ENCODE results near the gene ZNF175.

ZNF175 gene

GRCh38 chr19:51570962-51571575 is at the start of gene ZNF175:
Gene ZNF175, plus strand, starts transcription at chr19:51571283. Its CDS starts 2,047 bp downstream, at chr19:51573330.
- DNase-seq = no peak

- DNase-seq = no peak
Observed at GRCh38 chr19:51521357-51521756, 49.7 kb upstream of the ZNF175 start.

GRCh38 chr19:51521781-51522180 is 49.3 kb upstream of the ZNF175 start:
- DNase-seq = no peak

- DNase-seq = no peak
Observed at GRCh38 chr19:51524666-51525264, 46.3 kb upstream of the ZNF175 start.

GRCh38 chr19:51525651-51526050 is 45.4 kb upstream of the ZNF175 start:
- DNase-seq = no peak

DNA sequence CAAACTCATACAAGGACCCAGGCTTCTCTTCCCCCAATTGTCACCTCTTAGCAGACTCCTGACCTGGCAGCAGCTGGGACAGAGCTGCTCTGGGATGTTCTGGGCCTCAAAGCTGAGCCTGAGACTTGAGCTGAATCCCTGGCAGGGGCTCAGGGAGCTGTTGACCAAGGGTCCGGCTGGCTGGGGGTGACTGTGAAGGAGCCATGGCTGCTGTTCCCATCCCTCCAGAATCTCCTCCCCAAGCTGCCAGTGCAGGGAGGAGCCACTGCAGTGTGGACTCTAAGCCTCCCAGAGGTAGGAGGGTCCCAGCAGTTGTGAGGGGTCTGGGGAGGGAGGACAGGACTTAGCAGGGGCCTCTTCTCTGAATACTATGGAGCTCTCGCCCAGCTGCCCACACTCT is 41.8 kb upstream of the ZNF175 start:
- no peak for DNase-seq

DNA sequence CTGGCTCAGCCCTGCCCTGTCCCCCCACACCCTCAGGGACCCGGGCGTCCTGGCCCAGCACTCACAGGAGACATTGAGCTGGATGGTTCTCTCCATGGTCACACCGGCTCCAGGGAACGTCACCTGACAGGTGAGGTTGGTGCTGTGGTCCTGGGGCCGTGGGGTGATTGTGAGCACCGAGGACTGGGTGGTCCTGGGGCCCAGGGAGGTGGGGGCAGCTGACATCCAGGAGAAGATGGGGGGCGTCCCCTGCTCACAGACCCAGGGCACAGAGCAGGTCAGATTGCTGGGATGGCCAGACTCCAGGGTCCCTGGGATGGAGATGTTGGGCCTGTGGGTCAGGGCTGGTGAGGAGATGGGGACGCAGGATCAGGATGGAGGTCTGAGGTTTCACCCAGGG is 40.5 kb upstream of the ZNF175 start:
- no peak for DNase-seq

- DNase-seq = no peak
Observed at GRCh38 chr19:51531349-51532315, 39.5 kb upstream of the ZNF175 start, which contains the start of gene SIGLEC6. Gene SIGLEC6, minus strand, starts transcription at chr19:51531670. Its CDS starts 22 bp downstream, at chr19:51531648.

GRCh38 chr19:51535535-51535934 is 35.5 kb upstream of the ZNF175 start:
- DNase-seq = no peak

DNA sequence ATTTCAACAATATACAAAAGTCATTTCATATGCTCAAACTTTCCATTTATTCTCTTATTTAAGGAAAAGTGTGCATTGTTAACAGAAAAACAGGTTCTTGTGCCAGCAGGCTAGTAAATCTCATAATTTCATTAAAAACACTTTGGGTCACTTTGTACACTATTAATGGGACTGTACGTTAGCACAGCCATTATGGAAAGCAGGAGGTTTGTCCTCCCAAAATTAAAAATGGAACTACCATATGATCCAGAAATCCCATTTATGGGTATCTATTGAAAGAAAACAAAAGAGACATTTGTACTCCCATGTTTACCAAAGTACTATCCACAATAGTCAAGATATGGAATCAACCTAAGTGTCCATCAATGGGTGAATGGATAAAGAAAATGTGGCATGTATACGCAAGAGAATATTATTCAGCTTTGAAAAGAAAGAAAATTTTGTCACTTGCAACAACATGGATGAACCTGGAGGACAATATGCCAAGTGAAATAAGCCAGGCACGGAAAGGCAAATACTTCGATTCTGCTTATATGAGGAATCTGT is 31.2 kb upstream of the ZNF175 start:
- no peak for DNase-seq

DNA sequence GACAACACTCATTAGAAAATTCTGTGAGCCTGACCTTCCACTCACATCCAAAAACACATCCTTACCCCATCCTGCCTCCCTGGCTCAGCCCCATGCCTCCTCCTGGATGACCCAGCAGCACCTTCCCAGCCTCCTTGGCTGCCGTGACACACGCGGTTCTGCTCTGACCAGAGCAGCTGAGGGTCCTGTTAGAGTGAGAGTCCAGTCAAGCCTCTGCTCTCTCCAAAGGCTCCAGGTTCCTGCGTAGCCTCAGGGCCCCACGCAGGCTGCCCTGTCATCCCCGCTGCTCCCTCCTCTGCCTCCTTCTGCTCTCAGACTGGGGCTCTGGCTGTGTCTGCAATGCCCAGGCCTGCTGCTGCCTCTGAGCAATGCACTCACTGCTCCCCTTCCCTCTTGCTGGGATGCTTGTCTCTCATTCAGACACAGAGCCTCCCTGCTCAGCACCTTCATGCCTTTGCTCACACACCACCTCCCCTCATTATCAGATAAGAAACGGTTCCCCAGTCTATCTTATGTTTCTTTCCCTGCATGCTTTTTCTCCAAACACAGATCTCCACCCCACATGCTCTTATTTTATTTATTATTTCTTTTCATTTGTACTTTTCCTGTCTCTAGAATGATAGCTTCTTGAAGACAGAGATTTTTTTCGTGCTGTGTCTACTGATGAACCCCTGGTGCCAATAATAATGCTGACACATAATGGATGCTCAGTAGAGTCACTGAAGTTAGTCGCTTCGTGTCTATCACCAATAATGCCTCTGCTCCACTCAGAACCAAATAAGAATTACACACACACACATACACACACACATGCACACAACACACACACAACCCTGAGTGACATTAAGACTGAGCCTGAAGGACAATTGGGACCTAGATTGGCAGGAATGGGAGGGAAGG is 29.4 kb upstream of the ZNF175 start:
- DNase-seq = no peak

GRCh38 chr19:51542699-51543098 is 28.4 kb upstream of the ZNF175 start:
- DNase-seq = no peak

DNA sequence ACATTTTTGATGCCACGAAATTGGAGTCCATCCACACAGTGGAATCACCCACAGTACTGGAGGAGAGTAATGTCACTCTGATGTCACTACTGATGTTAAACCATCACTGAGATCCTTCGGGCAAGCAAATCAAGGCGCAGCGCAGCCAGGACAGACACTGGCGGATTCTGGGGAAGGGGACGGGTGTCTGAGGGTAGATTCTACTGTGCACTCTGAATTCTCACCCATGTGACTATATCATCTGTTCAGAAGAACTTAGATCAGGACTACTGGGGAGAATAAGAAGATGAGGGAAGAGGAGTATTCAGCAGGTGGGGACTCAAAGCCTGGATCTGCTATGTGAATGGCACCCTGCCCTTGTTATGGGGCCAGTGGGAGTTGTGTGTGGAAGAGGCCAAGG is 27.0 kb upstream of the ZNF175 start:
- DNase-seq = no peak

DNA sequence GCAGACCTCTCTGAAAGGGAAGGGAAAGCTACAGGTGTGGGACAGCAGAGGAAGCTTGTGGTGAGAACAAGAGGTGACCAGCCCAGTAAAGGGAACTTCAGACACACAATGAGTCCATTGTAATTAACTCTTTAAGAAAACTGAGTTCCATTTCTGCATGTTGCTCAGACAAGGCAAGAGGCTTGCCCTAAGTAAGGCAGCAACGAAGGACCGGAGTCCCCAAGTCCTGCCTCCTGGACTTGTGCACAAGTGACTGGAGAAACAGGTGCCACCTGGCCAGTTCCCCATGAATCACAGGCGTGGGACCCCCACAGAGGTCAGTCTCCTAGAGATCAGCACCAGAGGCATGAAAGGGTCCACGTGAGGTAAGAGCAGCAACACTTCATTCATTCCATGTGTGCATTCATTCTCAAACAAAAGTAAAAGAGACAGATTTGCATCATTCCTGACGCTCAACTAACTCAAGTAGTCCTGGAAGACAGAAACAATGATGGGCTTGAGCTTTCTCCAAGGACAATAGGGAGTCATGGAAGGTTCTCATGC is 24.9 kb upstream of the ZNF175 start:
- no peak for DNase-seq

DNA sequence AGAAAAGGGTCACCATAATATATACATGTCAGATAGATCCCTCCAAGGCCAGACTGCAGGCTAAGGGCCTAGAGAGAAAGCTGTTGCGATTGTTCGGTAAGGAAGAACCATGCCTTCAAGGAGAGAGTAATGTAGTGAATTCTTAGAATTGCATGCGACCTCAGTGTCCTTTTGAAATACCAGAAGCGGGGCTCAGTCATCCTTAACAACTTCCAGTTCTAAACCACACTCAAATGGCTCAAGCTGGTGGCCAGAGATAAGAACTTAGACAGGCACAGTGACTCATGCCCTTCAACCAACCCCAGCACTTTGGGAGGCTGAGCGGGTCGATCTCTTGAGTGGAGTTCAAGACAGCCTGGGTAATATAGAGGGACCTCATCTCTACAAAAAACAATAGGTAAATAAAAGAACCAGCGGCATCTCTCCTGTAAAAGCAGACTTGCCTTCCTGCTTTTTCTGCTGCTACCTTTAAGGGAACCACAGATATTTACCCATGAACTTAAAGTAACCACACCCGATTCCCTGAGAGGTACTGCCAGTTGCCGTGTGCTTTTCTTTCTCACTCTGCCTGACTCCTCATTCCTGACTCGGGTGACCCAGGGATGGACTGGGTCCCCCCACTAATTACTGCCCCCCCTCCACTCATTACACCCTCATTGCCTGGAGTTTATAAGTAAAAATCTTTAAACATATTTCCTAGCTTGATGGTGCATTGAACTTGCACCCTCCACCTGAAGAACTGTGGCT is 24.3 kb upstream of the ZNF175 start:
- no peak for DNase-seq

GRCh38 chr19:51547397-51548212 is 23.5 kb upstream of the ZNF175 start:
- DNase-seq = no peak

DNA sequence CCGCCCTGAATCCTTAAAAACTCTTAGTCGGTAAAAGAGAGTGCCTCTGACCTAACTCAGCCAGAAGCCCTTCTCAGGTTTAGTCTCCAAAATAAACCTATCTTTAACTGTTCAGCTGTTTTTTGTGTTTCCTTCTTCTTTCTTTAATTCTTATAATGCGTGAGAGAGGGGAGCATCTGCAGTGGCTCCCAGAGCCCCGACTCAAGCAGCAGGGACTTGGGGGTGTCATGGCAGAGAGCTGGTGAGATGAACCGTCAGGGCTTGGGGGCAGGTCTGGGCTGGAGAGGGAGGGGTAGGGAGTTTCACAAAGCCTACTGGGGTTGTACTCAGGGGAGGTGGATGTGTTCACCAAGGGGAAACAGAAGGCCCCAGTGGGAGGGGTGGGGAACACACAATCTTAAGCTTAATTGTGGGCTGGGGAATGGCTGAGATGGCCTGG is 22.9 kb upstream of the ZNF175 start:
- no peak for DNase-seq

GRCh38 chr19:51548891-51549305 is 22.2 kb upstream of the ZNF175 start:
- DNase-seq = no peak

- DNase-seq = no peak
Observed at GRCh38 chr19:51549533-51550324, 21.4 kb upstream of the ZNF175 start.

Measured in NCI-H2029 treated with DMSO at 0.1 percent for 48 hours (cell line).